ENCODE results near the gene ARHGEF2. TPM values are rescaled to one million over a fixed set of nuclear protein-coding genes. Genes with fewer than 3 reads are reported as not detected.

Gene ARHGEF2
- total and polyA plus RNA-seq, 2 donors (not counting 3 experiments of a cell fraction or from before 2014, with no cell fraction given) = 59.2 to 118 TPM

DNA sequence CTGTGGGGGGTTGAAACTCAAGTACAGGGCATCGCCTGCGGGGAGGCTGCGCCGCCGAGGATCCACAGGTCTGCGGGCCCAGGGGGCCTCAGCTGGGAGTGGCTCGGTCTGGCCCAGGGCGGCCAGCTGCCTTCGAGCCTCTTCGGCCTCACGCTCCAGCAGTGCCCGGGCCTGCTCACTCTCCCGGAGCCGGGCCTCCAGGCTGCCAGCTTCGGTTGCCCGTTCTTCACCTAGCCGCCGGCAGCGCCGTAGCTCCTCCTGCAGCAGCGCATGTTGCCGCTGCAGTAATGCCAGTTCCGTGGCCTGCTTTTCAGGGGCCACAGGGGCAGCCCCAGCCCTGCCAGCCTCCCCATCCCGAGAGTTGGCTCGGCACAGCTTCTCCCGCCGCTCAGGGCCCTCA lies 27.5 kb downstream of the ARHGEF2 start:
- no peaks in the 10 kb centered on the region for H3K27me3 ChIP-seq (ENCODE audit: control insufficient read depth in 2 of 2, insufficient read depth in 2 of 2, low read length in 2 of 2)
- peaks cover 49 to 57% of the 10 kb centered on the region in 2 experiments for H3K36me3 ChIP-seq (ENCODE audit: control insufficient read depth in 2 of 2, extremely low read depth in 1 of 2, insufficient read depth in 2 of 2, low read length in 2 of 2)
- H3K9ac ChIP-seq (replicated peaks; ENCODE audit: extremely low read depth, insufficient read depth, low read length) = no peak overlapping the region
- TF ChIP-seq POLR2AphosphoS5 (IDR thresholded peaks at IDR 0.05; ENCODE audit: insufficient read depth, low read depth, low read length) (no peak), EZH2 (IDR thresholded peaks at IDR 0.05; ENCODE audit: borderline replicate concordance, low read depth, low read length, severe bottlenecking) (no peak)
- BruUV-seq (replicated peaks) = no TSS peak
- FAIRE-seq (no peak), DNase-seq (ENCODE audit: low read depth, low spot score) (no peak)
- no peak overlapping the region for H3K4me3 ChIP-seq (replicated peaks in 1 of 3; ENCODE audit: insufficient read depth in 1 of 3, low read depth in 1 of 3, low read length in 3 of 3)
- POLR2A ChIA-PET = no interaction called here
- intact Hi-C loops (cut with micrococcal nuclease) (no loop called here), dilution Hi-C loops (cut with MboI; ENCODE audit: extremely low pct_ligation_motif_present, low sequenced_read_pairs) (no loop called here)
- no peaks in the 10 kb centered on the region for H3K4me1 ChIP-seq (ENCODE audit: control insufficient read depth, extremely low read depth, insufficient read depth, low read length)
- CTCF ChIA-PET = interaction anchor here (2.0 to 5.8 kb wide), 2 partner anchors 12 to 39 kb away, joined by 6 to 27 read pairs; no protein-coding TSS in a partner anchor
- H4K20me1 ChIP-seq (replicated peaks; ENCODE audit: control insufficient read depth, extremely low read depth, insufficient read depth, low read length) = no peaks in the 10 kb centered on the region
- H3K9me3 ChIP-seq (replicated peaks; ENCODE audit: control insufficient read depth, insufficient read depth, low read length) = no peaks in the 10 kb centered on the region
- no peak overlapping the region for H3K4me2 ChIP-seq (ENCODE audit: insufficient read depth, low read length)
- no peaks in the 10 kb centered on the region for H3K9me1 ChIP-seq (replicated peaks; ENCODE audit: control insufficient read depth, extremely low read depth, insufficient read depth, low read length)
- H3K79me2 ChIP-seq (ENCODE audit: control insufficient read depth, insufficient read depth, low read length) = no peaks in the 10 kb centered on the region
- no peak overlapping the region for H2AFZ ChIP-seq (ENCODE audit: low read depth, low read length)
- no peak overlapping the region for H3K27ac ChIP-seq (ENCODE audit: insufficient read depth, low read depth, low read length)

DNA sequence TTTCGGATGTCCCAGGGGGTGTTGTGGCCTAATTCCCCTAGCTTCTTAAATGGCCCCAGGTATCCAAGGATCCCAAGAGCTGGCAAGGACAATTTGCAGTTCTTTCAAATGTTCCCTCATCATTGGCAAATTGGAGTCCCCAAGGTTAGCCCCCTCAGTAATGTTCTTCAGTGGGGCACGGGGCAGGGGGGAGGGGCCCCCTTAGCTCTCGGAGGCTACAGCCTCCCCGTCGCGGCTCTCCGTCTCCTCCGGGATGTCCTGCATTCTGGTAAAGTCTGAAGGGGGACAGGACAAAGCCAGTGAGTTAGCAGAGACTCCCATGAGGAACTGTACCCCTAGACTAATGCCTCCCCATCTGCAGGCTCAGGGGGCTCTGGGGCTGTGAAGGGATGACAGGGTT lies 30.6 kb downstream of the ARHGEF2 start:
- Histone ChIP-seq H3K27ac (ENCODE audit: insufficient read depth, low read depth, low read length) (no peak overlapping the region), H3K9me1 (replicated peaks; ENCODE audit: control insufficient read depth, extremely low read depth, insufficient read depth, low read length) (no peaks in the 10 kb centered on the region), H2AFZ (ENCODE audit: low read depth, low read length) (no peak overlapping the region), H3K36me3 (ENCODE audit: control insufficient read depth in 2 of 2, extremely low read depth in 1 of 2, insufficient read depth in 2 of 2, low read length in 2 of 2) (peaks cover 34 to 43% of the 10 kb centered on the region in 2 experiments), H3K27me3 (ENCODE audit: control insufficient read depth in 2 of 2, insufficient read depth in 2 of 2, low read length in 2 of 2) (no peaks in the 10 kb centered on the region), H3K4me3 (replicated peaks in 1 of 3; ENCODE audit: insufficient read depth in 1 of 3, low read depth in 1 of 3, low read length in 3 of 3) (no peak overlapping the region), H3K9ac (replicated peaks; ENCODE audit: extremely low read depth, insufficient read depth, low read length) (no peak overlapping the region), H3K4me1 (ENCODE audit: control insufficient read depth, extremely low read depth, insufficient read depth, low read length) (no peaks in the 10 kb centered on the region), H4K20me1 (replicated peaks; ENCODE audit: control insufficient read depth, extremely low read depth, insufficient read depth, low read length) (no peaks in the 10 kb centered on the region), H3K4me2 (ENCODE audit: insufficient read depth, low read length) (no peak overlapping the region), H3K9me3 (replicated peaks; ENCODE audit: control insufficient read depth, insufficient read depth, low read length) (no peaks in the 10 kb centered on the region), H3K79me2 (ENCODE audit: control insufficient read depth, insufficient read depth, low read length) (no peaks in the 10 kb centered on the region)
- TF ChIP-seq GATA2 (IDR thresholded peaks at IDR 0.05; ENCODE audit: insufficient read depth, insufficient read length, low read depth, low read length) (no peak), FOS (IDR thresholded peaks at IDR 0.05; ENCODE audit: borderline replicate concordance, insufficient read depth, low read length) (no peak), POLR2AphosphoS5 (IDR thresholded peaks at IDR 0.05; ENCODE audit: insufficient read depth, low read depth, low read length) (no peak), POLR2A (IDR thresholded peaks at IDR 0.05; ENCODE audit: low read depth, low read length) (no peak), EZH2 (IDR thresholded peaks at IDR 0.05; ENCODE audit: borderline replicate concordance, low read depth, low read length, severe bottlenecking) (no peak), MYC (IDR thresholded peaks at IDR 0.05; ENCODE audit: low read depth, low read length) (no peak), JUN (IDR thresholded peaks at IDR 0.05; ENCODE audit: borderline replicate concordance, insufficient read depth, insufficient read length, low read depth) (no peak)
- TF ChIP-seq, protein P1, sequence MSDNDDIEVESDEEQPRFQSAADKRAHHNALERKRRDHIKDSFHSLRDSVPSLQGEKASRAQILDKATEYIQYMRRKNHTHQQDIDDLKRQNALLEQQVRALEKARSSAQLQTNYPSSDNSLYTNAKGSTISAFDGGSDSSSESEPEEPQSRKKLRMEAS (IDR thresholded peaks at IDR 0.05; ENCODE audit: insufficient read depth, insufficient read length) = no peak
- TF ChIP-seq, protein P2, sequence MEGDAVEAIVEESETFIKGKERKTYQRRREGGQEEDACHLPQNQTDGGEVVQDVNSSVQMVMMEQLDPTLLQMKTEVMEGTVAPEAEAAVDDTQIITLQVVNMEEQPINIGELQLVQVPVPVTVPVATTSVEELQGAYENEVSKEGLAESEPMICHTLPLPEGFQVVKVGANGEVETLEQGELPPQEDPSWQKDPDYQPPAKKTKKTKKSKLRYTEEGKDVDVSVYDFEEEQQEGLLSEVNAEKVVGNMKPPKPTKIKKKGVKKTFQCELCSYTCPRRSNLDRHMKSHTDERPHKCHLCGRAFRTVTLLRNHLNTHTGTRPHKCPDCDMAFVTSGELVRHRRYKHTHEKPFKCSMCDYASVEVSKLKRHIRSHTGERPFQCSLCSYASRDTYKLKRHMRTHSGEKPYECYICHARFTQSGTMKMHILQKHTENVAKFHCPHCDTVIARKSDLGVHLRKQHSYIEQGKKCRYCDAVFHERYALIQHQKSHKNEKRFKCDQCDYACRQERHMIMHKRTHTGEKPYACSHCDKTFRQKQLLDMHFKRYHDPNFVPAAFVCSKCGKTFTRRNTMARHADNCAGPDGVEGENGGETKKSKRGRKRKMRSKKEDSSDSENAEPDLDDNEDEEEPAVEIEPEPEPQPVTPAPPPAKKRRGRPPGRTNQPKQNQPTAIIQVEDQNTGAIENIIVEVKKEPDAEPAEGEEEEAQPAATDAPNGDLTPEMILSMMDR (IDR thresholded peaks at IDR 0.05; ENCODE audit: extremely low read depth in 1 of 2, insufficient read depth in 1 of 2, low read depth in 1 of 2, low read length in 2 of 2) = no peak
- DNase-seq (ENCODE audit: low read depth, low spot score) (no peak), FAIRE-seq (no peak)
- dilution Hi-C loops (cut with MboI; ENCODE audit: extremely low pct_ligation_motif_present, low sequenced_read_pairs) (no loop called here), intact Hi-C loops (cut with micrococcal nuclease) (no loop called here)
- POLR2A ChIA-PET = no interaction called here
- BruUV-seq (replicated peaks) = no TSS peak
- CTCF ChIA-PET = interaction anchor here (1.3 kb wide), 1 partner anchor 42 kb away, joined by 5 read pairs; no protein-coding TSS in a partner anchor

All from endothelial cell of umbilical vein (primary cell).